Measurements from ENCODE around the gene SHTN1.

- TF ChIP-seq, protein P1, sequence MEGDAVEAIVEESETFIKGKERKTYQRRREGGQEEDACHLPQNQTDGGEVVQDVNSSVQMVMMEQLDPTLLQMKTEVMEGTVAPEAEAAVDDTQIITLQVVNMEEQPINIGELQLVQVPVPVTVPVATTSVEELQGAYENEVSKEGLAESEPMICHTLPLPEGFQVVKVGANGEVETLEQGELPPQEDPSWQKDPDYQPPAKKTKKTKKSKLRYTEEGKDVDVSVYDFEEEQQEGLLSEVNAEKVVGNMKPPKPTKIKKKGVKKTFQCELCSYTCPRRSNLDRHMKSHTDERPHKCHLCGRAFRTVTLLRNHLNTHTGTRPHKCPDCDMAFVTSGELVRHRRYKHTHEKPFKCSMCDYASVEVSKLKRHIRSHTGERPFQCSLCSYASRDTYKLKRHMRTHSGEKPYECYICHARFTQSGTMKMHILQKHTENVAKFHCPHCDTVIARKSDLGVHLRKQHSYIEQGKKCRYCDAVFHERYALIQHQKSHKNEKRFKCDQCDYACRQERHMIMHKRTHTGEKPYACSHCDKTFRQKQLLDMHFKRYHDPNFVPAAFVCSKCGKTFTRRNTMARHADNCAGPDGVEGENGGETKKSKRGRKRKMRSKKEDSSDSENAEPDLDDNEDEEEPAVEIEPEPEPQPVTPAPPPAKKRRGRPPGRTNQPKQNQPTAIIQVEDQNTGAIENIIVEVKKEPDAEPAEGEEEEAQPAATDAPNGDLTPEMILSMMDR (optimal IDR thresholded peaks at IDR 0.05 in 1 of 3, IDR thresholded peaks at IDR 0.05 in 1 of 3, conservative IDR thresholded peaks at IDR 0.05 in 1 of 3; ENCODE audit: extremely low read depth in 1 of 3, insufficient read depth in 2 of 3, low read length in 3 of 3), result no peak
- TF ChIP-seq EZH2 (IDR thresholded peaks at IDR 0.05; ENCODE audit: low read length), result no peak
Measured at GRCh38 chr10:116978901-116979300, 26.1 kb downstream of the SHTN1 start.

Measured in keratinocyte (primary cell).